Osteocyte (in vitro differentiated cells): ENCODE results near the gene ZNF829. TPM values are rescaled to one million over a fixed set of nuclear protein-coding genes. Genes with fewer than 3 reads are reported as not detected.

Experiments
- DNase-seq: peaks from one replicate; pipeline ENCODE4 v3.0.0; 2021; ENCODE audit warnings: mixed read lengths; ENCODE audit not compliant: unreplicated experiment; ENCODE audit errors: extremely low spot score
- H3K27ac Mint-ChIP-seq: one replicate; pipeline ENCODE4 v1.8.0; 2021; ENCODE audit warnings: mild to moderate bottlenecking, mixed read lengths; ENCODE audit not compliant: unreplicated experiment
- H3K27me3 Mint-ChIP-seq: one replicate; pipeline ENCODE4 v1.8.0; 2021; ENCODE audit warnings: mixed read lengths; ENCODE audit not compliant: unreplicated experiment
- H3K36me3 Mint-ChIP-seq: one replicate; pipeline ENCODE4 v1.8.0; 2021; ENCODE audit warnings: mixed read lengths; ENCODE audit not compliant: unreplicated experiment
- H3K4me1 Mint-ChIP-seq: one replicate; pipeline ENCODE4 v1.8.0; 2021; ENCODE audit warnings: mixed read lengths; ENCODE audit not compliant: unreplicated experiment
- H3K4me3 Mint-ChIP-seq: one replicate; pipeline ENCODE4 v1.8.0; 2021; ENCODE audit warnings: mild to moderate bottlenecking, moderate library complexity, mixed read lengths; ENCODE audit not compliant: unreplicated experiment
- H3K9me3 Mint-ChIP-seq: one replicate; pipeline ENCODE4 v1.8.0; 2021; ENCODE audit warnings: mixed read lengths; ENCODE audit not compliant: unreplicated experiment
- long read RNA-seq: library from polyadenylated mRNA; unstranded; transcript quantifications from one replicate; pipeline ENCODE4 v2.0.0, GENCODE V29; 2021
- total RNA-seq: library from RNA; stranded (reverse); gene quantifications from 2 replicates; pipeline ENCODE4 v1.2.1, GENCODE V29; 2021
- TF ChIP-seq, protein P1 (sequence below): fragments of 200-600 bp; sonication (generic); IDR thresholded peaks from 2 replicates; pipeline ENCODE4 v1.5.0; 2021; ENCODE audit warnings: antibody characterized with exemption, mild to moderate bottlenecking, moderate library complexity

Gene ZNF829
- 3.2 and 3.4 TPM in 2 replicates for total RNA-seq
- long read RNA-seq, full-length matches to known transcripts, result 3 of 9 reads
- long read RNA-seq, partial matches to known transcripts, result 1 of 9 reads
- long read RNA-seq, other reads (novel, unspliced or antisense), result 5 of 9 reads

GRCh38 chr19:36915992-36916830 lies at the start of gene ZNF829, which contains the start of gene ZNF568:
Gene ZNF829 (minus strand): TSS chr19:36916291. CDS start chr19:36915167, 1,124 bp downstream.
Gene ZNF568 (plus strand): TSS chr19:36916332. CDS start chr19:36922771, 6,439 bp downstream.
- Mint-ChIP-seq H3K9me3 (peaks cover 37% of the 10 kb centered on the region), H3K27me3 (no peaks in the 10 kb centered on the region), H3K4me3 (peak within 1 kb of the TSS; percentile 90), H3K27ac (peak within 1 kb of the TSS; percentile 93), H3K4me1 (peaks cover 20% of the 10 kb centered on the region), H3K36me3 (peaks cover 57% of the 10 kb centered on the region)
- TF ChIP-seq, protein P1, sequence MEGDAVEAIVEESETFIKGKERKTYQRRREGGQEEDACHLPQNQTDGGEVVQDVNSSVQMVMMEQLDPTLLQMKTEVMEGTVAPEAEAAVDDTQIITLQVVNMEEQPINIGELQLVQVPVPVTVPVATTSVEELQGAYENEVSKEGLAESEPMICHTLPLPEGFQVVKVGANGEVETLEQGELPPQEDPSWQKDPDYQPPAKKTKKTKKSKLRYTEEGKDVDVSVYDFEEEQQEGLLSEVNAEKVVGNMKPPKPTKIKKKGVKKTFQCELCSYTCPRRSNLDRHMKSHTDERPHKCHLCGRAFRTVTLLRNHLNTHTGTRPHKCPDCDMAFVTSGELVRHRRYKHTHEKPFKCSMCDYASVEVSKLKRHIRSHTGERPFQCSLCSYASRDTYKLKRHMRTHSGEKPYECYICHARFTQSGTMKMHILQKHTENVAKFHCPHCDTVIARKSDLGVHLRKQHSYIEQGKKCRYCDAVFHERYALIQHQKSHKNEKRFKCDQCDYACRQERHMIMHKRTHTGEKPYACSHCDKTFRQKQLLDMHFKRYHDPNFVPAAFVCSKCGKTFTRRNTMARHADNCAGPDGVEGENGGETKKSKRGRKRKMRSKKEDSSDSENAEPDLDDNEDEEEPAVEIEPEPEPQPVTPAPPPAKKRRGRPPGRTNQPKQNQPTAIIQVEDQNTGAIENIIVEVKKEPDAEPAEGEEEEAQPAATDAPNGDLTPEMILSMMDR, result peak; percentile 72
- DNase-seq, result peak; percentile 94

DNA sequence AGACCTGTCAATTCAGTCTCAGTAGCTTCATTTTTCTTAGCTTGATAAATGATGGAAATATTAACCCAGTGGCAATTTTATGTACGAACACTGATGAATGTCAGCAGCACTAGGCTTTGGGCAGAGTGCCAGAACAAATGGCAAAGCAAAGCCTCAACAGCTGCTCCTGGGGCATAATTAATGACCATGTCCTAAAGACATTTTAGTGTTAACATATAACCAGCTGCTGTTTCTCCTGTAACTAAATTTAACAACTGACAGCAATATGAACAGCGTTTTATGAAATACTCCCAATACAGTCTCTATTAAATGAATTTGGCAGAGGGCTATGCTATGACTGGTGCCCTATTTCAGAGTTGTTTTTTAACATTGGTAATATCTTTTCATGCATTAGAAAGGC lies 47.2 kb upstream of the ZNF829 start:
- H3K27me3 Mint-ChIP-seq, result no peaks in the 10 kb centered on the region
- peaks cover 13% of the 10 kb centered on the region for H3K36me3 Mint-ChIP-seq
- TF ChIP-seq, protein P1, result no peak
- DNase-seq, result no peak
- no peak overlapping the region for H3K27ac Mint-ChIP-seq
- H3K9me3 Mint-ChIP-seq, result peaks cover 30% of the 10 kb centered on the region
- H3K4me1 Mint-ChIP-seq, result no peaks in the 10 kb centered on the region
- no peak overlapping the region for H3K4me3 Mint-ChIP-seq

- Mint-ChIP-seq H3K4me1 (no peaks in the 10 kb centered on the region), H3K27ac (no peak overlapping the region), H3K9me3 (peaks cover 38% of the 10 kb centered on the region), H3K27me3 (no peaks in the 10 kb centered on the region), H3K4me3 (no peak overlapping the region), H3K36me3 (peaks cover 16% of the 10 kb centered on the region)
- DNase-seq, result no peak
- TF ChIP-seq, protein P1, result no peak
These were observed 46.3 kb upstream of the ZNF829 start for GRCh38 chr19:36962346-36962745.

DNA sequence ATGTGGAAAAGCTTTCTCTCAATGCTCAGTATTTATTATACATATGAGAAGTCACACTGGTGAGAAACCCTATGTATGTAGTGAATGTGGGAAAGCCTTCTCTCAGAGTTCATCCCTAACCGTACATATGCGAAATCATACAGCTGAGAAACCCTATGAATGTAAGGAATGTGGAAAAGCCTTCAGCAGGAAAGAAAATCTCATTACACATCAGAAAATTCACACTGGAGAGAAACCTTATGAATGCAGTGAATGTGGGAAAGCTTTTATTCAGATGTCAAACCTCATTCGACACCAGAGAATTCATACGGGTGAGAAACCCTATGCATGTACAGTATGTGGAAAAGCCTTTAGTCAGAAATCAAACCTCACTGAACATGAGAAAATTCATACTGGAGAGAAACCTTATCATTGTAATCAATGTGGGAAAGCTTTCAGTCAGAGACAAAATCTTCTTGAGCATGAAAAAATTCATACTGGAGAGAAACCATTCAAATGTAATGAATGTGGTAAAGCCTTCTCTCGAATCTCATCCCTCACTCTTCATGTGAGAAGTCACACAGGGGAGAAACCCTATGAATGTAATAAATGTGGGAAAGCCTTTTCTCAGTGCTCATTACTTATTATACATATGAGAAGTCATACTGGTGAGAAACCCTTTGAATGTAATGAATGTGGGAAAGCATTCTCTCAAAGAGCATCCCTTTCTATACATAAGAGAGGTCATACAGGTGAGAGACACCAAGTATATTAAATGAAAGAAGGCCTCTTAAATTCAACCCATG lies 34.4 kb upstream of the ZNF829 start:
- no peaks in the 10 kb centered on the region for H3K27me3 Mint-ChIP-seq
- H3K4me3 Mint-ChIP-seq, result no peak overlapping the region
- H3K36me3 Mint-ChIP-seq, result peaks cover 57% of the 10 kb centered on the region
- TF ChIP-seq, protein P1, result no peak
- peaks cover 46% of the 10 kb centered on the region for H3K9me3 Mint-ChIP-seq
- DNase-seq, result no peak
- H3K27ac Mint-ChIP-seq, result no peak overlapping the region
- H3K4me1 Mint-ChIP-seq, result no peaks in the 10 kb centered on the region
